HK-2 (cell line): ENCODE results near the gene TGFBR1.
A peak's percentile ranks its signal among the peaks of the same experiment; 100 is the strongest.

Experiments used
- DNase-seq: peaks from one replicate; pipeline ENCODE4 v3.0.0-alpha.2; 2018; ENCODE audit not compliant: unreplicated experiment

The TGFBR1 gene

GRCh38 chr9:99169982-99170761 is 65.3 kb downstream of the TGFBR1 start:
- no peak for DNase-seq

GRCh38 chr9:99171225-99172123 is 66.6 kb downstream of the TGFBR1 start:
- DNase-seq, result no peak

GRCh38 chr9:99172124-99173091 is 67.5 kb downstream of the TGFBR1 start:
- no peak for DNase-seq

GRCh38 chr9:99173570-99174504 is 68.9 kb downstream of the TGFBR1 start:
- DNase-seq, result no peak

GRCh38 chr9:99176527-99177013 is 71.7 kb downstream of the TGFBR1 start:
- DNase-seq, result no peak

GRCh38 chr9:99177576-99178366 is 72.9 kb downstream of the TGFBR1 start:
- DNase-seq, result no peak

GRCh38 chr9:99178912-99179872 is 74.3 kb downstream of the TGFBR1 start:
- no peak for DNase-seq

GRCh38 chr9:99180199-99180598 is 75.3 kb downstream of the TGFBR1 start:
- no peak for DNase-seq

DNA sequence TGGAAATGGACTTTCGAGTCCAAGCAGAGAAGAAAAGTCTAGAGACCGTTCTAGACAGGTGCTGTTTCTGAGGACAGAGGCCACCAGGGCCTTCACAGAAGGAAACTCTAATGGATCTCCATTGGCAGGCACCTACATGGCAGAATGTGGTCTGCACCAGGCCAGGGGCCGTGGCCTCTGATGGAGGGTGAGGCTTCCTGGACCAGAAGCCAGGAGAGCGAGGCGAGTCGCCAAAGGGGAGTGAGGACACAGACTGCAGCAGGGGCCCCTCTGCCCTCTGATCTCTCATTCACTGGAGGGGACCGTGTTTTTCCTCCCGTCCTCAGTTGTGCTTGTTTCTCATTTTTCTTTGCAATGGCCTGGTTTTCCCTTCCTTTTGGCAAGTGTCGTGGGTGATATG is 75.7 kb downstream of the TGFBR1 start:
- no peak for DNase-seq

DNA sequence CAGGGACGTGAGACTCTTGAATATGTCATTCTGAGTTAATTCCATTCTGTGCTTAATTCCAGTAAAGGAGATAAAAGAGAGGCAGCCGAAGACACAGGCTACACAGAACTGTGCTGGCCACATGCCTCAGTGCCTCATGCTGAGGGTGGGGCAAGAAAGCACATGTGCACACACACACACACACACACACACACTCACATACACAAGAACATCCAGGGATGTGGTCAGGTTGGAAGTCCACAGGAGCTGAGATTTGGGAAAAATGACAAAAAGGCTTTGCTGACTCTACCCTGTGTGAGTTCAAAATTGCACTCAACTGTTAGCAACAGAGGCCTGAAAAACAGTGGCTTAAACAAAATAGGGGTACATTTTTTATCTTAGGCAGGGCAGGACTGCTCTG is 76.3 kb downstream of the TGFBR1 start:
- no peak for DNase-seq

DNA sequence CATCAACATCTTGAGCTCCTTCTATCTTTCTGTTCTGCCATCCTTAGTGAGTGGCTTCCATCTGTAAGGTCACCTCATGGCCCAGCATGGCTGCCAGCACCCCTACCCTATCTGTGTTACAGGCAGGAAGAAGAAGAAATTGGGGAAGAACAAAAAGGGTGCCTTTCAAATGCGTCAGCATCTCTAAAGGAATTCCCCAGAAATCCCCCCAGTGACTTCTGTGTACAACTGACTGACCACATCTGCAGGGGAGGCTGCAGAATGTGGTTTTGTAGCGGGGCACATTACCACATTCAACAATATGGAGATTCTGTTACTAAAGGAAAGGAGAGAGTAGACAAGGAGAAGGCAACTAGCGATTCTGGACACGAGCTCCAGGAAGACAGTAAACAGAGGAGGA is 76.7 kb downstream of the TGFBR1 start:
- DNase-seq, result peak; percentile 11

- no peak for DNase-seq
These were observed 77.4 kb downstream of the TGFBR1 start for GRCh38 chr9:99182356-99182755.

- DNase-seq, result no peak
These were observed 78.7 kb downstream of the TGFBR1 start for GRCh38 chr9:99183616-99184015.

DNA sequence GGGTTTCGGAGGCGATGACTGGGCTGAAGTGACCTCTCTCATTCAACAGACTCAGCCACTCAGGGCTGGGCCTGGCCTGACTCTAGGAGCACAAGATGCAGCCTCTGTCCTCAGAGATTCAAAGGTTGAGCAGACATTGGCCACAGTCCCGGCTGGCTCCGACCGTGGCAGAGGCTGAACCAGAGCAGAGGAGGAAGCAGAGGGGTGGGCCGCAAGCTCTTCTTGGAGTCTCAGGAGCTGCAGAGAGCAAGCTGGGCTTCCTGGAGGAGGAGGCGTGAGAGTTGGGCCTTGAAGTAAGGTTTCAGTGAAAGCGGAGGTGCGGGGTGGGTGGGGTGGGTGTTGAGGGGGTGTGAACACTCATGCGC is 79.2 kb downstream of the TGFBR1 start:
- DNase-seq, result no peak

- peak; percentile 86 for DNase-seq
These were observed 79.8 kb downstream of the TGFBR1 start for GRCh38 chr9:99184475-99185347.

- no peak for DNase-seq
These were observed 80.4 kb downstream of the TGFBR1 start for GRCh38 chr9:99185348-99185632.

DNA sequence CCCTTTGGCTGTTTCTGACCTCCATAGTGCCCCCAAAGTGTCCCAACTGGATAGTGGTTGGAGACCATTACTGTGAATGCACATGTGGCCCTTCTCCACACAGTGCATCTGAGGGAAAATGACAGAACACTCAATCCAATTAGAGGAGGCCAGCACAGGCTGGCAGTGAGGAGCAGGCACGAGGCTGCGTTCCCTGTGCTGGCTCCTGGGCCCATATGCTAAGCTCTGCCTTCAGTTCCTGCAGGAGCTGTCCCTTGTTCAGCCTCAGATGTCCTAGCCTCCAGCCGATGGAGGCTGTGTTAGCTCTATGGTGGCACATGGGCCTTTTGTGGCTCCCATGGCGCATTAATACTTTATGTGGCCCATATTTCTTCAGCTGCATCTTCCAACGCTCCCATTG is 81.0 kb downstream of the TGFBR1 start:
- DNase-seq, result no peak

- DNase-seq, result no peak
These were observed 82.4 kb downstream of the TGFBR1 start for GRCh38 chr9:99187311-99187710.
